Measurements from ENCODE around the gene ASAP3.

The ASAP3 gene

GRCh38 chr1:23407016-23407630, 76.9 kb downstream of the ASAP3 start:
- DNase-seq (ENCODE audit: low read depth), result no peak
- TF ChIP-seq CTCF (IDR thresholded peaks at IDR 0.05; ENCODE audit: control insufficient read depth, insufficient read depth, low read depth, low read length, missing control alignments), result no peak
- H3K4me3 ChIP-seq (ENCODE audit: control insufficient read depth, low read depth, low read length), result no peak overlapping the region

GRCh38 chr1:23405946-23406345, 78.0 kb downstream of the ASAP3 start:
- no peak for DNase-seq (ENCODE audit: low read depth)
- no peak overlapping the region for H3K4me3 ChIP-seq (ENCODE audit: control insufficient read depth, low read depth, low read length)
- TF ChIP-seq CTCF (IDR thresholded peaks at IDR 0.05; ENCODE audit: control insufficient read depth, insufficient read depth, low read depth, low read length, missing control alignments), result no peak

GRCh38 chr1:23403735-23404486, 80.1 kb downstream of the ASAP3 start:
- peak; percentile 90 for TF ChIP-seq CTCF (IDR thresholded peaks at IDR 0.05; ENCODE audit: control insufficient read depth, insufficient read depth, low read depth, low read length, missing control alignments)
- no peak overlapping the region for H3K4me3 ChIP-seq (ENCODE audit: control insufficient read depth, low read depth, low read length)
- peak; percentile 83 for DNase-seq (ENCODE audit: low read depth)

- TF ChIP-seq CTCF (IDR thresholded peaks at IDR 0.05; ENCODE audit: control insufficient read depth, insufficient read depth, low read depth, low read length, missing control alignments), result no peak
- no peak overlapping the region for H3K4me3 ChIP-seq (ENCODE audit: control insufficient read depth, low read depth, low read length)
- no peak for DNase-seq (ENCODE audit: low read depth)
Observed at GRCh38 chr1:23403355-23403734, 80.6 kb downstream of the ASAP3 start.

- no peak overlapping the region for H3K4me3 ChIP-seq (ENCODE audit: control insufficient read depth, low read depth, low read length)
- TF ChIP-seq CTCF (IDR thresholded peaks at IDR 0.05; ENCODE audit: control insufficient read depth, insufficient read depth, low read depth, low read length, missing control alignments), result no peak
- no peak for DNase-seq (ENCODE audit: low read depth)
Observed at GRCh38 chr1:23403038-23403336, 81.0 kb downstream of the ASAP3 start.

- no peak for DNase-seq (ENCODE audit: low read depth)
- no peak for TF ChIP-seq CTCF (IDR thresholded peaks at IDR 0.05; ENCODE audit: control insufficient read depth, insufficient read depth, low read depth, low read length, missing control alignments)
- no peak overlapping the region for H3K4me3 ChIP-seq (ENCODE audit: control insufficient read depth, low read depth, low read length)
Observed at GRCh38 chr1:23402286-23403037, 81.5 kb downstream of the ASAP3 start.

Measured in AG09309 (cell line).